ENCODE data around the gene ZNF423.

GRCh38 chr16:49539758-49540157, 316.2 kb downstream of the ZNF423 start:
- TF ChIP-seq, protein P1, sequence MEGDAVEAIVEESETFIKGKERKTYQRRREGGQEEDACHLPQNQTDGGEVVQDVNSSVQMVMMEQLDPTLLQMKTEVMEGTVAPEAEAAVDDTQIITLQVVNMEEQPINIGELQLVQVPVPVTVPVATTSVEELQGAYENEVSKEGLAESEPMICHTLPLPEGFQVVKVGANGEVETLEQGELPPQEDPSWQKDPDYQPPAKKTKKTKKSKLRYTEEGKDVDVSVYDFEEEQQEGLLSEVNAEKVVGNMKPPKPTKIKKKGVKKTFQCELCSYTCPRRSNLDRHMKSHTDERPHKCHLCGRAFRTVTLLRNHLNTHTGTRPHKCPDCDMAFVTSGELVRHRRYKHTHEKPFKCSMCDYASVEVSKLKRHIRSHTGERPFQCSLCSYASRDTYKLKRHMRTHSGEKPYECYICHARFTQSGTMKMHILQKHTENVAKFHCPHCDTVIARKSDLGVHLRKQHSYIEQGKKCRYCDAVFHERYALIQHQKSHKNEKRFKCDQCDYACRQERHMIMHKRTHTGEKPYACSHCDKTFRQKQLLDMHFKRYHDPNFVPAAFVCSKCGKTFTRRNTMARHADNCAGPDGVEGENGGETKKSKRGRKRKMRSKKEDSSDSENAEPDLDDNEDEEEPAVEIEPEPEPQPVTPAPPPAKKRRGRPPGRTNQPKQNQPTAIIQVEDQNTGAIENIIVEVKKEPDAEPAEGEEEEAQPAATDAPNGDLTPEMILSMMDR (IDR thresholded peaks at IDR 0.05; ENCODE audit: low read depth, low read length, poor library complexity, severe bottlenecking): no peak
- no peak for TF ChIP-seq EZH2phosphoT487 (IDR thresholded peaks at IDR 0.05; ENCODE audit: borderline replicate concordance, low read length)

Data from DOHH2 (cell line).